B cell (primary cell): ENCODE data around the gene NADSYN1. TPM values are rescaled to one million over a fixed set of nuclear protein-coding genes. Genes with fewer than 3 reads are reported as not detected.

Experiments used
- ATAC-seq: fragments of 200-7000 bp; cut with Tn5 transposase; one replicate; pipeline ENCODE4 v1.10.0; 2021; ENCODE audit warnings: low read depth, mild to moderate bottlenecking, moderate number of reproducible peaks, moderate library complexity
- CTCF ChIA-PET: fragments of 350-600 bp; sonication (Branson Sonifier 250); formaldehyde crosslinking; loops from one replicate; lab custom pipeline; 2021; ENCODE audit warnings: antibody characterized with exemption, inconsistent platforms; lab: Charles Lee
- POLR2A ChIA-PET: fragments of 350-600 bp; sonication (Branson Sonifier 250); formaldehyde crosslinking; loops from one replicate; lab custom pipeline; 2021; ENCODE audit warnings: antibody characterized with exemption; lab: Charles Lee
- DNase-seq: peaks from one replicate; pipeline ENCODE4 v3.0.0; 2013
- H2AFZ ChIP-seq: 2 replicates; pipeline ENCODE4 v1.6.1; 2012; ENCODE audit warnings: mild to moderate bottlenecking, low read depth, low read length; ENCODE audit not compliant: insufficient read depth, poor library complexity, severe bottlenecking
- H3K27ac ChIP-seq, 2 donors: 1 replicate in 1 of 2; 2 replicates in 1 of 2; pipeline ENCODE4 v1.5.1; 2012 to 2013; ENCODE audit warnings: low read length in 2 of 2, mild to moderate bottlenecking in 2 of 2, moderate library complexity in 1 of 2
- H3K27me3 ChIP-seq, 4 experiments: fragments of 200-600 bp in 1 of 4; sonication (generic) in 1 of 4; replicated peaks in 1 of 4; 1 replicate in 2 of 4; 2 replicates in 2 of 4; pipeline versions ENCODE4 v1.6.1 to v1.7.0; 2013 to 2016; ENCODE audit warnings: low read length in 3 of 4, mild to moderate bottlenecking in 2 of 4, mixed read lengths in 1 of 4, moderate library complexity in 1 of 4; ENCODE audit not compliant: insufficient read depth in 4 of 4, control insufficient read depth in 3 of 4; ENCODE audit errors: control extremely low read depth in 1 of 4
- H3K36me3 ChIP-seq, 2 experiments: replicated peaks in 1 of 2; 1 replicate in 1 of 2; 2 replicates in 1 of 2; pipeline versions ENCODE4 v1.6.1 to v1.7.1; 2013; ENCODE audit warnings: low read length in 1 of 2; ENCODE audit not compliant: insufficient read depth in 2 of 2, control insufficient read depth in 1 of 2; ENCODE audit errors: control extremely low read depth in 1 of 2, extremely low read depth in 1 of 2
- H3K4me1 ChIP-seq, 2 donors: fragments of 200-600 bp in 1 of 2; sonication (generic) in 1 of 2; 1 replicate in 1 of 2; 2 replicates in 1 of 2; pipeline versions ENCODE4 v1.5.1 to v1.6.1; 2013 to 2017; ENCODE audit warnings: low read length in 2 of 2; ENCODE audit not compliant: control insufficient read depth in 2 of 2, insufficient read depth in 2 of 2
- H3K4me2 ChIP-seq: replicated peaks from 2 replicates; pipeline ENCODE3; 2012; ENCODE audit warnings: mild to moderate bottlenecking, low read depth, low read length; ENCODE audit not compliant: poor library complexity, severe bottlenecking
- H3K4me3 ChIP-seq, 5 experiments: fragments of 200-600 bp in 1 of 5; sonication (generic) in 1 of 5; 1 replicate in 3 of 5; 2 replicates in 2 of 5; pipeline versions ENCODE4 v1.5.1 to v1.7.0; 2011 to 2016; ENCODE audit warnings: low read length in 4 of 5, mild to moderate bottlenecking in 4 of 5, low read depth in 2 of 5, control low read depth in 1 of 5, moderate library complexity in 1 of 5; ENCODE audit not compliant: insufficient read depth in 1 of 5; ENCODE audit errors: control extremely low read depth in 1 of 5, extremely low read depth in 1 of 5
- H3K79me2 ChIP-seq: fragments of 200-600 bp; sonication (generic); one replicate; pipeline ENCODE4 v1.6.0; 2016; ENCODE audit warnings: low read length; ENCODE audit not compliant: control insufficient read depth, insufficient read depth
- H3K9ac ChIP-seq: fragments of 200-600 bp; sonication (generic); 2 replicates; pipeline ENCODE4 v1.6.1; 2017; ENCODE audit warnings: mild to moderate bottlenecking, low read length, moderate library complexity
- H3K9me3 ChIP-seq, 3 donors: one replicate each; pipeline versions ENCODE4 v1.6.1 to v1.7.1; 2013; ENCODE audit warnings: low read length in 2 of 3; ENCODE audit not compliant: control insufficient read depth in 2 of 3, insufficient read depth in 1 of 3; ENCODE audit errors: control extremely low read depth in 1 of 3
- H4K20me1 ChIP-seq: 2 replicates; pipeline ENCODE4 v1.6.0; 2012; ENCODE audit warnings: mild to moderate bottlenecking, low read length; ENCODE audit not compliant: insufficient read depth, control insufficient read depth, poor library complexity, severe bottlenecking
- H3K27ac Mint-ChIP-seq: one replicate; pipeline ENCODE4 v1.8.0; 2021; ENCODE audit warnings: mixed read lengths
- H3K27me3 Mint-ChIP-seq: one replicate; pipeline ENCODE4 v1.8.0; 2021; ENCODE audit warnings: mixed read lengths
- H3K4me1 Mint-ChIP-seq: one replicate; pipeline ENCODE4 v1.8.0; 2021; ENCODE audit warnings: mixed read lengths
- H3K4me3 Mint-ChIP-seq: one replicate; pipeline ENCODE4 v1.8.0; 2021; ENCODE audit warnings: mixed read lengths
- H3K9me3 Mint-ChIP-seq: one replicate; pipeline ENCODE4 v1.8.0; 2022; ENCODE audit warnings: mixed read lengths; ENCODE audit not compliant: insufficient read depth
- CTCF ChIP-seq: fragments of 200-600 bp; IDR thresholded peaks from one replicate; pipeline ENCODE4 v1.8.0; 2022; ENCODE audit warnings: antibody characterized with exemption, mild to moderate bottlenecking
- EZH2 ChIP-seq: IDR thresholded peaks from 2 replicates; pipeline ENCODE4 v1.6.1; 2012; ENCODE audit warnings: borderline replicate concordance, low read depth, mild to moderate bottlenecking, moderate library complexity, low read length; ENCODE audit not compliant: insufficient read depth, poor library complexity, severe bottlenecking
- WGBS: methylation state at CpG from one replicate; pipeline ENCODE4 v1.1.5; 2013; ENCODE audit warnings: missing lambda C conversion rate; ENCODE audit not compliant: insufficient coverage; 5-methylcytosine and 5-hydroxymethylcytosine counted together
- intact Hi-C: fragments of 100-400 bp; cut with micrococcal nuclease; formaldehyde crosslinking; loops from one replicate; pipeline ENCODE4 v1.10.0; 2022
- polyA plus RNA-seq: library from polyadenylated mRNA; depleted of rRNA; stranded (reverse); fragments of >200 nt; gene quantifications from 2 replicates; pipeline ENCODE4 v1.2.3, GENCODE V29; 2012
- total RNA-seq, 2 donors: library from RNA; stranded (reverse); fragments of 120-200 nt in 1 of 2; gene quantifications; 1 replicate in 1 of 2; 2 replicates in 1 of 2; pipeline versions ENCODE4 v1.2.3 to v1.2.4, GENCODE V29; 2013 to 2022

The NADSYN1 gene
- total and polyA plus RNA-seq, 2 donors (not counting 1 experiment from before 2014, with no cell fraction given) = 153 to 222 TPM

- Histone ChIP-seq H4K20me1 (peaks cover 5% of the 10 kb centered on the region), H2AFZ (no peak overlapping the region), H3K4me1 (no peaks in the 10 kb centered on the region), H3K9ac (no peak overlapping the region), H3K27me3 (no peaks in the 10 kb centered on the region), H3K36me3 (peaks cover 0 to 80% of the 10 kb centered on the region in 2 experiments), H3K4me2 (no peak overlapping the region), H3K9me3 (no peaks in the 10 kb centered on the region), H3K4me3 (no peak overlapping the region), H3K27ac (no peak overlapping the region), H3K79me2 (no peaks in the 10 kb centered on the region)
- POLR2A ChIA-PET = no interaction called here
- ATAC-seq (no peak), DNase-seq (no peak)
- Mint-ChIP-seq H3K27me3 (no peaks in the 10 kb centered on the region), H3K9me3 (no peaks in the 10 kb centered on the region), H3K27ac (no peak overlapping the region), H3K4me3 (no peak overlapping the region), H3K4me1 (peaks cover under 1% of the 10 kb centered on the region)
- intact Hi-C loops = no loop called here
- no peak for TF ChIP-seq EZH2
- TF ChIP-seq CTCF = no peak
- CTCF ChIA-PET = no interaction called here
- WGBS = 96% methylated on average over 6 of the region's 6 CpGs
These were observed 46.5 kb downstream of the NADSYN1 start for GRCh38 chr11:71499546-71499945.

GRCh38 chr11:71500601-71501021 lies 47.6 kb downstream of the NADSYN1 start:
- DNase-seq (no peak), ATAC-seq (no peak)
- 90% methylated on average over 6 of the region's 6 CpGs for WGBS
- H3K4me3 ChIP-seq = no peak overlapping the region
- ChIA-PET CTCF (no interaction called here), POLR2A (no interaction called here)
- peaks cover 2% of the 10 kb centered on the region for H3K4me1 Mint-ChIP-seq
- H3K4me2 ChIP-seq = no peak overlapping the region
- no peaks in the 10 kb centered on the region for H3K9me3 Mint-ChIP-seq
- peaks cover 5% of the 10 kb centered on the region for H4K20me1 ChIP-seq
- no peak overlapping the region for H3K27ac Mint-ChIP-seq
- H3K9me3 ChIP-seq = no peaks in the 10 kb centered on the region
- H3K36me3 ChIP-seq = peaks cover 0 to 78% of the 10 kb centered on the region in 2 experiments
- TF ChIP-seq CTCF = no peak
- intact Hi-C loops = no loop called here
- no peak overlapping the region for H3K27ac ChIP-seq
- no peaks in the 10 kb centered on the region for H3K27me3 Mint-ChIP-seq
- no peak overlapping the region for H2AFZ ChIP-seq
- no peak overlapping the region for H3K9ac ChIP-seq
- H3K27me3 ChIP-seq = no peaks in the 10 kb centered on the region
- H3K4me1 ChIP-seq = no peaks in the 10 kb centered on the region
- H3K4me3 Mint-ChIP-seq = no peak overlapping the region
- no peaks in the 10 kb centered on the region for H3K79me2 ChIP-seq
